Astrocyte (in vitro differentiated cells and primary cell): ENCODE data around the gene DNER. TPM values are rescaled to one million over a fixed set of nuclear protein-coding genes. Genes with fewer than 3 reads are reported as not detected.

Experiments used
- DNase-seq: peaks from one replicate; pipeline ENCODE4 v3.0.0-alpha.2; 2010; ENCODE audit warnings: low read depth
- FAIRE-seq: peaks from 2 replicates; lab custom pipeline; 2011; peaks lifted over from hg19 to GRCh38; lab: Jason Lieb, UNC
- H2AFZ ChIP-seq: 2 replicates; pipeline ENCODE4 v1.6.0; 2012; ENCODE audit warnings: low read depth, low read length, inconsistent platforms
- H3K27ac ChIP-seq: 2 replicates; pipeline ENCODE4 v1.5.1; 2011; ENCODE audit warnings: low read depth, low read length, inconsistent platforms
- H3K27me3 ChIP-seq: 2 replicates; pipeline ENCODE4 v1.6.0; 2011; ENCODE audit warnings: low read length, inconsistent platforms; ENCODE audit not compliant: insufficient read depth
- H3K36me3 ChIP-seq: 2 replicates; pipeline ENCODE4 v1.5.1; 2011; ENCODE audit warnings: low read length, inconsistent platforms; ENCODE audit not compliant: insufficient read depth
- H3K4me1 ChIP-seq: 2 replicates; pipeline ENCODE4 v1.5.1; 2011; ENCODE audit warnings: low read length, inconsistent platforms; ENCODE audit not compliant: insufficient read depth
- H3K4me2 ChIP-seq: 2 replicates; pipeline ENCODE4 v1.6.0; 2012; ENCODE audit warnings: low read length, inconsistent platforms
- H3K4me3 ChIP-seq: 2 replicates; pipeline ENCODE4 v1.5.1; 2011; ENCODE audit warnings: low read depth, mild to moderate bottlenecking, low read length, inconsistent platforms; ENCODE audit not compliant: insufficient read depth
- H3K79me2 ChIP-seq: 2 replicates; pipeline ENCODE4 v1.6.0; 2012; ENCODE audit warnings: mild to moderate bottlenecking, low read length, inconsistent platforms; ENCODE audit not compliant: insufficient read depth
- H3K9ac ChIP-seq: 2 replicates; pipeline ENCODE4 v1.6.0; 2012; ENCODE audit warnings: mild to moderate bottlenecking, low read length, inconsistent platforms
- H3K9me3 ChIP-seq: 2 replicates; pipeline ENCODE4 v1.5.1; 2012; ENCODE audit warnings: low read depth, mild to moderate bottlenecking, low read length, inconsistent platforms; ENCODE audit not compliant: insufficient read depth
- H4K20me1 ChIP-seq: 2 replicates; pipeline ENCODE4 v1.6.0; 2012; ENCODE audit warnings: low read length, inconsistent platforms; ENCODE audit not compliant: insufficient read depth
- H3K27ac Mint-ChIP-seq: one replicate; pipeline ENCODE4 v1.8.0; 2021; ENCODE audit warnings: mild to moderate bottlenecking, mixed read lengths; ENCODE audit not compliant: unreplicated experiment
- H3K27me3 Mint-ChIP-seq: one replicate; pipeline ENCODE4 v1.8.0; 2021; ENCODE audit warnings: low read depth, mixed read lengths; ENCODE audit not compliant: unreplicated experiment
- H3K36me3 Mint-ChIP-seq: one replicate; pipeline ENCODE4 v1.8.0; 2021; ENCODE audit warnings: low read depth, mixed read lengths; ENCODE audit not compliant: unreplicated experiment
- H3K4me1 Mint-ChIP-seq: one replicate; pipeline ENCODE4 v1.8.0; 2021; ENCODE audit warnings: low read depth, mixed read lengths; ENCODE audit not compliant: unreplicated experiment
- H3K4me3 Mint-ChIP-seq: one replicate; pipeline ENCODE4 v1.8.0; 2021; ENCODE audit warnings: mild to moderate bottlenecking, moderate library complexity, mixed read lengths; ENCODE audit not compliant: unreplicated experiment
- H3K9me3 Mint-ChIP-seq: one replicate; pipeline ENCODE4 v1.8.0; 2021; ENCODE audit warnings: mild to moderate bottlenecking, mixed read lengths; ENCODE audit not compliant: unreplicated experiment
- EZH2 ChIP-seq: IDR thresholded peaks from 2 replicates; pipeline ENCODE4 v1.6.1; 2012; ENCODE audit warnings: mild to moderate bottlenecking, low read length, inconsistent platforms; ENCODE audit not compliant: insufficient read depth
- total RNA-seq: library from RNA; stranded (reverse); gene quantifications from 2 replicates; pipeline ENCODE4 v1.2.1, GENCODE V29; 2021
- TF ChIP-seq, protein P1 (sequence below): IDR thresholded peaks from 2 replicates; pipeline ENCODE4 v1.5.1; 2011; ENCODE audit warnings: low read depth, mild to moderate bottlenecking, inconsistent platforms, low read length, moderate library complexity; ENCODE audit not compliant: insufficient read depth

DNER gene
- total RNA-seq, 1 donor from 2014 or later = 1.0 TPM

GRCh38 chr2:229733611-229734245 is 19.4 kb upstream of the DNER start:
- FAIRE-seq (no peak), DNase-seq (no peak)
- no peaks in the 10 kb centered on the region for H3K27me3 Mint-ChIP-seq
- Histone ChIP-seq H4K20me1 (no peaks in the 10 kb centered on the region), H2AFZ (no peak overlapping the region), H3K9me3 (no peaks in the 10 kb centered on the region), H3K27ac (no peak overlapping the region), H3K27me3 (no peaks in the 10 kb centered on the region), H3K4me1 (no peaks in the 10 kb centered on the region), H3K4me3 (no peak overlapping the region), H3K79me2 (no peaks in the 10 kb centered on the region), H3K9ac (no peak overlapping the region), H3K36me3 (no peaks in the 10 kb centered on the region), H3K4me2 (no peak overlapping the region)
- H3K9me3 Mint-ChIP-seq = peaks cover 11% of the 10 kb centered on the region
- H3K4me1 Mint-ChIP-seq = peaks cover 9% of the 10 kb centered on the region
- H3K4me3 Mint-ChIP-seq = peak overlapping the region; percentile 48
- H3K36me3 Mint-ChIP-seq = peaks cover 11% of the 10 kb centered on the region
- TF ChIP-seq, protein P1, sequence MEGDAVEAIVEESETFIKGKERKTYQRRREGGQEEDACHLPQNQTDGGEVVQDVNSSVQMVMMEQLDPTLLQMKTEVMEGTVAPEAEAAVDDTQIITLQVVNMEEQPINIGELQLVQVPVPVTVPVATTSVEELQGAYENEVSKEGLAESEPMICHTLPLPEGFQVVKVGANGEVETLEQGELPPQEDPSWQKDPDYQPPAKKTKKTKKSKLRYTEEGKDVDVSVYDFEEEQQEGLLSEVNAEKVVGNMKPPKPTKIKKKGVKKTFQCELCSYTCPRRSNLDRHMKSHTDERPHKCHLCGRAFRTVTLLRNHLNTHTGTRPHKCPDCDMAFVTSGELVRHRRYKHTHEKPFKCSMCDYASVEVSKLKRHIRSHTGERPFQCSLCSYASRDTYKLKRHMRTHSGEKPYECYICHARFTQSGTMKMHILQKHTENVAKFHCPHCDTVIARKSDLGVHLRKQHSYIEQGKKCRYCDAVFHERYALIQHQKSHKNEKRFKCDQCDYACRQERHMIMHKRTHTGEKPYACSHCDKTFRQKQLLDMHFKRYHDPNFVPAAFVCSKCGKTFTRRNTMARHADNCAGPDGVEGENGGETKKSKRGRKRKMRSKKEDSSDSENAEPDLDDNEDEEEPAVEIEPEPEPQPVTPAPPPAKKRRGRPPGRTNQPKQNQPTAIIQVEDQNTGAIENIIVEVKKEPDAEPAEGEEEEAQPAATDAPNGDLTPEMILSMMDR = no peak
- no peak for TF ChIP-seq EZH2
- H3K27ac Mint-ChIP-seq = no peak overlapping the region

GRCh38 chr2:229732897-229733296 is 18.5 kb upstream of the DNER start:
- Histone ChIP-seq H3K27ac (no peak overlapping the region), H3K4me1 (no peaks in the 10 kb centered on the region), H3K4me2 (no peak overlapping the region), H3K9ac (no peak overlapping the region), H2AFZ (no peak overlapping the region), H3K79me2 (no peaks in the 10 kb centered on the region), H3K4me3 (no peak overlapping the region), H3K27me3 (no peaks in the 10 kb centered on the region), H3K9me3 (no peaks in the 10 kb centered on the region), H4K20me1 (no peaks in the 10 kb centered on the region), H3K36me3 (no peaks in the 10 kb centered on the region)
- peaks cover 9% of the 10 kb centered on the region for H3K4me1 Mint-ChIP-seq
- H3K9me3 Mint-ChIP-seq = peaks cover 8% of the 10 kb centered on the region
- H3K36me3 Mint-ChIP-seq = peaks cover 14% of the 10 kb centered on the region
- H3K4me3 Mint-ChIP-seq = no peak overlapping the region
- FAIRE-seq (no peak), DNase-seq (no peak)
- no peak overlapping the region for H3K27ac Mint-ChIP-seq
- TF ChIP-seq, protein P1 = no peak
- no peak for TF ChIP-seq EZH2
- H3K27me3 Mint-ChIP-seq = no peaks in the 10 kb centered on the region

DNA sequence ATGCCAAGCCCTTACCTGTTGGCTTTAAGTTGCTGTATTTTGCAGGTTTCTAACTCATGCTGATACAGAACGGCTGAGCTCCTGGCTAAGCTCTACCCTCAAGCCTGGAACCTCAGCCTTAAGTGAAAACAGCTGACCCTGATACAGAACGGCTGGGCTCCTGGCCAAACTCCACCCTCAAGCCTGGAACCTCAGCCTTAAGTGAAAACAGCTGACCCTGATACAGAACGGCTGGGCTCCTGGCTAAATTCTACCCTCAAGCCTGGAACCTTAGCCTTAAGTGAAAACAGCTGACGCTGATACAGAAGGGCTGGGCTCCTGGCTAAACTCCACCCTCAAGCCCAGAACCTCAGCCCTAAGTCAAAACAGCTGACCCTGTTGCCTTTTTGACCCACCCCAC is 17.6 kb upstream of the DNER start:
- H3K4me3 ChIP-seq = no peak overlapping the region
- Mint-ChIP-seq H3K4me1 (peaks cover 9% of the 10 kb centered on the region), H3K9me3 (peaks cover under 1% of the 10 kb centered on the region), H3K4me3 (no peak overlapping the region), H3K27ac (no peak overlapping the region), H3K36me3 (peaks cover 8% of the 10 kb centered on the region), H3K27me3 (no peaks in the 10 kb centered on the region)
- DNase-seq = no peak
- H3K27ac ChIP-seq = no peak overlapping the region
- no peak for FAIRE-seq
- no peaks in the 10 kb centered on the region for H3K4me1 ChIP-seq
- H3K9me3 ChIP-seq = no peaks in the 10 kb centered on the region
- no peaks in the 10 kb centered on the region for H3K27me3 ChIP-seq
- no peak overlapping the region for H3K9ac ChIP-seq
- H3K36me3 ChIP-seq = no peaks in the 10 kb centered on the region
- no peak overlapping the region for H3K4me2 ChIP-seq
- no peaks in the 10 kb centered on the region for H4K20me1 ChIP-seq
- TF ChIP-seq EZH2 = no peak
- TF ChIP-seq, protein P1 = no peak
- H2AFZ ChIP-seq = no peak overlapping the region
- H3K79me2 ChIP-seq = no peaks in the 10 kb centered on the region
